Activated T-cell treated with anti-CD3 and anti-CD28 coated beads for 1 hour (primary cell): ENCODE results near the gene RRH.
A peak's percentile ranks its signal among the peaks of the same experiment; 100 is the strongest.
"Not testable (repeated sequence)": the region's sequence is repeated elsewhere in the genome, so short reads cannot be mapped to it uniquely, and the experiment has no call there.

Experiments used
- DNase-seq: peaks from one replicate; pipeline ENCODE4 v3.0.0-alpha.2; 2020; ENCODE audit warnings: low read depth

The RRH gene, protein sequence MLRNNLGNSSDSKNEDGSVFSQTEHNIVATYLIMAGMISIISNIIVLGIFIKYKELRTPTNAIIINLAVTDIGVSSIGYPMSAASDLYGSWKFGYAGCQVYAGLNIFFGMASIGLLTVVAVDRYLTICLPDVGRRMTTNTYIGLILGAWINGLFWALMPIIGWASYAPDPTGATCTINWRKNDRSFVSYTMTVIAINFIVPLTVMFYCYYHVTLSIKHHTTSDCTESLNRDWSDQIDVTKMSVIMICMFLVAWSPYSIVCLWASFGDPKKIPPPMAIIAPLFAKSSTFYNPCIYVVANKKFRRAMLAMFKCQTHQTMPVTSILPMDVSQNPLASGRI

DNA sequence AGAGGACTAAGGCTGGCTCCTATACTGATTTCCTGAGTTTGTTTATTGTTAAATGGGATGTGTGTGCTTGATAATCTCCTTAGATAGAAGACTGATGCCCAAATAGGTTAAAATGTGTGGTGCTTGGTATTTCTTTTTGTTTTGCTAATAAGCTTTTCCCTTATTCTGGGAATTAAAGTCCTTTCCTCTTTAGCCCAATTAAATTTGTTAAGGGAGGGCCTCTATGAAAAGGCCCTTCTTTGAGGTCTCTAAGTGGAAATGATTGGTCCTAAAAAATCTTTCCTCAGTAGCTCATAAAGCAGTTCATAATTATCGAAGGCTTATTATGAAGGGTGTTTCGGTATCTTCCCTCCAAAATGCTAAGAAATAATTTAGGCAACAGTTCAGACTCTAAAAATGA, at the start of gene RRH:
RRH (plus strand) TSS at position 301 of the 400 bp plus-strand sequence; CDS start at position 357, 56 bp downstream.
- no peak for DNase-seq

- not testable (repeated sequence) for DNase-seq
Measured at GRCh38 chr4:109782092-109782491, 45.7 kb upstream of the RRH start.

DNA sequence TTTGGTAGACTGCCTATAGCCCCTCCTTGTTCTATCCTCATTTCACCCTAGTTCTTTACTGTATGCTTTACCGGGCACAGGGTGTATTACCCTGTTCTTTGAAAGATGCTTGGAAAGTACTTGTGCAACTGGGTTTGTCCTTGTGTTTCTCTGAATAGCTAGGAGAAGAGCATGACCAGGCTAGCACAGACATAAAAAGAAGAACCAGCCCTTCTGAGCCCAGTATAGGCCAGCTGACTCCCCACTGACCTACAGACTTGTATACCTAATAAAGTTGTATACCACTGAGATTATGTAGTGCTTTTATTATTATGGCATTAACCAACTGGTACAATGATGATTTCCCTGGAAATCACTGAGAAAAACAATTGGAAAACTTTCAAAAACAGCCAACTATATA, 40.9 kb upstream of the RRH start:
- no peak for DNase-seq

- no peak for DNase-seq
Measured at GRCh38 chr4:109787807-109788206, 40.0 kb upstream of the RRH start.

DNA sequence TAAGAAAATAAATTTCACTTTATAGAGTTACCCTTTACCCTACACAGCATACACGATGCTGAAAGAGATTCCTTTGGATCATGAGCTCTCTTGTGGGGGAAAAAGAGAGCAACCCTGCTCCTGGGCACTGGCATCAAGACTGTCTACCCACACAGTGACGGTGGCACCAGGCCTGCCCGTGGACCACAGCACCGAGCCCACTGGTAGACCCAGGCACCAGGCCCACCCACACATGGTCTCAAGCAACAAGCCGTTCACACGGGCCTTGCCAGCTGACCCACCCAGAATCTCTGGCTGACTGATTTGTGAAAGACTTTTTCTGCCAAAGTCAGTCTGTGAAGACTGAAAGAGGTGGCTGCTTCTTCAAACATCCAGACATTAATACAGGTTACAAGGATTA, 32.7 kb upstream of the RRH start:
- no peak for DNase-seq

DNA sequence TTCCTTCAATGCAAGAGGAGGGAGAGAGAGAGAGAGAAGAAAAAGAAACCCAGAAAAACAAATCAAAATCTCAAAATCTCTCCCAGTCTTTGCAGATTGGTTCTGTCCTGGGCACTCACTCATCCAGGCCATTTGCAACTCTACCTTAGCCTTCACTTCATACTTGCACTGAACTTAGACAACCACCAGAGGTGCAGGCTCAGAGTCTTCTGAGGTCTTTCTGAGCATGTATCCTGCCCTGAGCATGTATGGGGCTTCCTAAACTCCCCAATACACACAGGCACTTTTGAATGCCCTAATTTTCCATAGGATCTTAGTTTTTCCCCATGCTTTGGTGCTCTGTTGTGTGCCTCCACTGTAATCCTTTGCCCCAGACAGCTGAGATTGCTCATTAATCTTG, 28.9 kb upstream of the RRH start:
- no peak for DNase-seq

GRCh38 chr4:109801099-109801789, 26.5 kb upstream of the RRH start:
- DNase-seq, result no peak

DNA sequence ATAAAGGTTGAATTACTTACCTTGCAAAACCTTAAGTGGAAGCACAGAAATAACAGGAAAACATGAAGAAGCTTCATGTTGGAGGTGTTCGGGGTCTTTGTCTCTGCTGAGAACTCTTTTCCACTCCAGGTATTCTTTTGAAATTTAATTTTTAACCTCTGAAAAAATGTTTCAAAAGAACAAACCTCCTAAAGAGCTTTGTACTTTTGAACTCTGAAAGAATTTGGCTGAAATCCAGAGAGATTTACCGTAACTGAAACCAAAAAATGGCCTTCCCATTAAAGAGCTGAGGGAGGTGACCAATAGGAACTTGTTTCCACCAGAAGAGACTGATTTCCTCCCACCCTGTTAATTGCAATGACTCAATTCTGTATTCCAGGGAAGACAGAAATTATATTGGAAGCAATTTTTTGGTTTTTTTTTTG, 25.9 kb upstream of the RRH start, which contains the start of gene CFI:
CFI (minus strand) TSS at position 105 of the 425 bp plus-strand sequence; CDS start at position 77, 28 bp downstream.
- no peak for DNase-seq

DNA sequence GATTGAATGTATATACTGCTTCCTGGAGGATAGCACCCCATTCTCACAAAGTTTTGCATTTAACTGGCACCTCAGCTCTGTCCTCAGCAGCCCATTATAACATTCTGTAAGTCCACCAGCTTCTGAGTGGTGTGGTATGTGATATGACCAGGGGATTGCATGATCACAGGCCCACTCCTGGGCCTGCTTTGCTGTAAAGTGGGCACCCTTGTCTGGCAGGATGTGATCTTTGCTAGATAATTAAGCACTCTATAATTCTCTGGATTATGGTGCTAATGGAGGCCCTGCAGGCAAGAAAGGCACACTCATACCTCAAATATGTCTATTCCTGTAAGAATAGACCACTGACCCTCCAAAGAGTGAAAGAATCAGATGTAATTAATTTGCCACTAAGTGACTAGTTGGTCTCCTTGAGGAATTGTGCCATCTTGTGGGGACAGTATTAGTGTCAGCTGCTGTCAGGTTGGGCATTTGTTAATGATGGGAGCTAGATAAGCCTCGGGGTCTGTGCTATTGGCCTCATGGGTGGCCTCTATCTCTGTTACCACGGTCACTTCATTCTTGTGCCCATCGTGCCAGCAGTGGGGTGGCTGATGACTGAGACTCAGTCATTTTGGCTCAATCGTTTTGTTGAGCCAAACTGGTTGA, 23.7 kb upstream of the RRH start:
- DNase-seq, result no peak

- DNase-seq, result no peak
Measured at GRCh38 chr4:109809655-109810054, 18.1 kb upstream of the RRH start.

GRCh38 chr4:109810552-109811387, 17.0 kb upstream of the RRH start:
- DNase-seq, result no peak

DNA sequence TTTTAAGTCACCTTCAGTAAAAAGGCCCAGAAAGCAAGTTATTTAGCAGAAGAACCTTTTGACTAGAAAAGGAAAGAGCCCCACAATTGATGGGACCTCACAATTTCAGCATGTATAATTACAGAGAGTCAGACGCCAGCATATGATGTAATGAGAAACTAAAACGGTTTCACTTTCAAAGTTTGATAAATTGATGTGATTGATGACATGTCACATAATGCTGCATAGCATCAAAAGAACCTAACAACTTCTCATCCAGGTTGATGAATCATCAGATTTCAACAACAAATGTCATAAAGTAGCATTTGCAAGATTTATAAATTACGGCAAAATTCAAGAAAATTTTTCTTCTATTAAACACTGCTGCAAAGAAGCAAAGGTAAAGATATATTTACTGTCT, 16.1 kb upstream of the RRH start:
- DNase-seq, result no peak

DNA sequence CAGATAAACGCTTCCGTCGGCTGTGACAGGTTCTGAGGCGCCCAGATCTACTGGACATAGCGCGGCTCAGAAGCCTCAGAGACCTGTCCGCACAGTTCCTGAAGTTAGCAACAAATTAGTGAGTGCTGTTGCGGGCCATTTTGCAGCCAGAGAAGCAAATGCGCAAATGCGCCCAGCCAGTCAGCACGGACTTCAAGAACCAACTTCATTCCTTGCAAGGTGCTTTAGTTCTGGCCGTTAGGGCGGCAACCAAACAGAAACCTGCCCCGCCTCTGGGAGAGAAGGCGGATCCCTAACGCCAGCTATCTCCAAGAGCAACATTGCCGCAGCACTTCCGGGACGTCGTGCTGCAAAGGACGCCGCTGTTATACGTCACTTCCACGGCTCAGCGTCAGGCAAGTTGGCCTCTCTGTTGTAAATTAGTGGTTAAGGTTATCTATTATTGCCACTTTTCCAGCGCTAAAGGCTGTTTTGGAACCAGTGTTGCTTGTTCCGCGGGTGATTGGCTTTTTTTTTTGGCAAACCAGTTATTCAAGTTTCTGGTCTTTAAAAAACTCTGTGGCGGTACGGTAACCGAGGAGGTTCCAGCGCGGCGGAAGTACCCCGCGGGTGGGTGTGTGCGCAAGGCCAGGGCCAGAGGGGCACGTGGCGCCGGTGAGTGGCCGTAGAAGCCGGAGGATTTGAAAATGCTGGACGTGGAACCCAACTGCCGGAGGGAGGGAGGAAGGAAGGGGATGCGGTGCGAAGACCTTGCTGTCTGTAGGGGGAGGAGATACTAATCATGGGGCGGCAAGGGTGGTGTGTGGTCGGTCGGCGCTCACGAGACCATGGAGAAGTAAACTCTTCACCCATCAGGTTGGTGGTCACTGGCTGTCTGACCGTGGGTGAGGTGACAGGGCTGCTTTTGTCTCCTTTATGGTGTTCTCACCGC, 12.4 kb upstream of the RRH start, which contains the start of gene GAR1:
GAR1 (plus strand) TSS at position 612 of the 931 bp plus-strand sequence. CDS start 403 bp downstream, outside the sequence.
- peak; percentile 70 for DNase-seq

DNA sequence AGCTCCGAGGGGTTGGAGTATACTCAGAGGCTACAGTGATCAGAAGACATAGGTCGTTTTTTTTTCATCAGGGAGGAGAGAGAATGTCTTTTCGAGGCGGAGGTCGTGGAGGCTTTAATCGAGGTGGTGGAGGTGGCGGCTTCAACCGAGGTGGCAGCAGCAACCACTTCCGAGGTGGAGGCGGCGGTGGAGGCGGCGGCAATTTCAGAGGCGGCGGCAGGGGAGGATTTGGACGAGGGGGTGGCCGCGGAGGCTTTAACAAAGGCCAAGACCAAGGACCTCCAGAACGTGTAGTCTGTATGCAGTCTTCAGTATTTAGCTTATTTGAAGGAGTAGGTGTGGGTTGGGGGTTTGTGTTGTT, 11.7 kb upstream of the RRH start:
- peak; percentile 15 for DNase-seq

- DNase-seq, result no peak
Measured at GRCh38 chr4:109816894-109817293, 10.9 kb upstream of the RRH start.

- no peak for DNase-seq
Measured at GRCh38 chr4:109818268-109818667, 9.5 kb upstream of the RRH start.

DNA sequence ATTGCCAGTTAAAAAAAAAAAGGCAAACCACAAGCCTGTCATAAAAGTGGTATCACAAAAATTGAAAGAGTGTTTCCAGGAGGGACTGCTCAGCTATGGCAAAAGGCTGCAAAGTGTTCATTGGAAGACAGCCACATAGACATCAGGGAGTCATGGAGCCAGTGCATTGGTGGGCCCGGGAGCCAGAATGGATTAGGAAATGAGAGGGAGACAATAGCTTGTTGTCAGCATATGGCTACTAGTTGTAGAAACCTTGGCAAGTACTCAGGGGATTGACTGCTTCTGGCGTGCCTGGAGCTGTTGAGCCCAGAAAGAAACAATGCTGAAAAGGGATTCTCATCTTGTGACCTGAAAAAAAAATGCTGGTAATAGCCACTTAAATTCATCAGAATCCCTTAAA, 7.2 kb upstream of the RRH start:
- no peak for DNase-seq

GRCh38 chr4:109821185-109821584, 6.6 kb upstream of the RRH start:
- no peak for DNase-seq

DNA sequence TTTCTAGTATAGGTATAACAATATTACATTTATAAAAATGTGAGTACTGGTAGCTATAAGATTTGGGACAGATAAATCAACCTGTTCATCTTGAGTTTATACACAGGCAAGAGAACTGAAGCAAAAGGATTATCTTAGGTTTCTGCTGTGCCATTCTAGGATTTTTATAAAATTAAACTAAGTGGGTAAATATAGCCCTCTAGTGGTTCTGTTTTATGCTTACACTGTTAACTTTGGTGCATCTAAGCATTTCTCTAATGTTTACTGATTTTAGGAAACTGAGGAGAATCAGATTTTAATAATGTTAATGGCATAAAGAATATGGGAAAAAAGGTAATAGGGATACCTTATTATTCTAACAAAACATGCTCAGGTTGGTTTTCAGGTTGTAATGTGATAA, 1.1 kb upstream of the RRH start:
- no peak for DNase-seq

- no peak for DNase-seq
Measured at GRCh38 chr4:109833756-109834155, 6.0 kb downstream of the RRH start.

DNA sequence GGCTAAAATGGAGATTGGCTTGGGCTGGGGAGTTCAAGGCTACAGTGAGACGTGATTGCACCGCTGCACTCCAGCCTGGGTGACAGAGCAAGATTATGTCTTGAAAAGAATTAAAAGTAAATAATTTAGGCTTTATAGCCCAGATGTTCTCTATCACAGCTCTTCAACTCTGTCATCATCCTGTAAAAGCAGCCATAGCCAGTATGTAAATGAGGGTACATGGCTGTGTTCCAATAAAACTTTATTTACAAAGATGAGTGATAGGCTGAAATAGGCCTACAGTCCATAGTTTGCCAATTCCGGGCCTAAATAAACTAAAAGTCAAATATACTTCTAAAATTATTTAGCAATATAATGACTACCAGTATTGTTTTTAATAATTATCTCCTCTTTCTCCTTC, 9.2 kb downstream of the RRH start:
- no peak for DNase-seq
